ENCODE measurements around the gene ZNF132.

DNA sequence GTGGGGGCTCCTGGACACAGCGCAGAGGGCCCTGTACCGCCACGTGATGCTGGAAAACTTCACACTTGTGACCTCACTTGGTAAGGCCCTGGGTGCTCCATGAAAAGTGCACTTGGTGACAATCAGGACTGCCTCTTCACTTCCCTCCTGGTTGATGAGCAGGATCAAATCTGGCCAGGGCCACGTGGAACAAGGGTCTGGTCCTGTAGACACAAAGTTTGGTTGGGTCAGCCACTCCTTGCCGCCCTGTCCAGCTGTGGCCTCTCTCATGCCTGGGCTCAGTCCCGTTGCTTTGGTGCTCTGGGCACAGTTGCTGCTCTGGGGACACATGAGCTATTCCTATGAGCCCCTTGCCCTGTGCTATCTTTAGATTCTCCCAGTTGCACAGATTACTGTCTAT lies 13.8 kb upstream of the ZNF132 start:
- TF ChIP-seq, protein P1, sequence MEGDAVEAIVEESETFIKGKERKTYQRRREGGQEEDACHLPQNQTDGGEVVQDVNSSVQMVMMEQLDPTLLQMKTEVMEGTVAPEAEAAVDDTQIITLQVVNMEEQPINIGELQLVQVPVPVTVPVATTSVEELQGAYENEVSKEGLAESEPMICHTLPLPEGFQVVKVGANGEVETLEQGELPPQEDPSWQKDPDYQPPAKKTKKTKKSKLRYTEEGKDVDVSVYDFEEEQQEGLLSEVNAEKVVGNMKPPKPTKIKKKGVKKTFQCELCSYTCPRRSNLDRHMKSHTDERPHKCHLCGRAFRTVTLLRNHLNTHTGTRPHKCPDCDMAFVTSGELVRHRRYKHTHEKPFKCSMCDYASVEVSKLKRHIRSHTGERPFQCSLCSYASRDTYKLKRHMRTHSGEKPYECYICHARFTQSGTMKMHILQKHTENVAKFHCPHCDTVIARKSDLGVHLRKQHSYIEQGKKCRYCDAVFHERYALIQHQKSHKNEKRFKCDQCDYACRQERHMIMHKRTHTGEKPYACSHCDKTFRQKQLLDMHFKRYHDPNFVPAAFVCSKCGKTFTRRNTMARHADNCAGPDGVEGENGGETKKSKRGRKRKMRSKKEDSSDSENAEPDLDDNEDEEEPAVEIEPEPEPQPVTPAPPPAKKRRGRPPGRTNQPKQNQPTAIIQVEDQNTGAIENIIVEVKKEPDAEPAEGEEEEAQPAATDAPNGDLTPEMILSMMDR (IDR thresholded peaks at IDR 0.05; ENCODE audit: low read depth, low read length): no peak
- no peak for TF ChIP-seq EZH2phosphoT487 (IDR thresholded peaks at IDR 0.05; ENCODE audit: low read depth)

Measured in OCI-LY3 (cell line).